Caco-2 (cell line): ENCODE data around the gene CCDC112. TPM values are rescaled to one million over a fixed set of nuclear protein-coding genes. Genes with fewer than 3 reads are reported as not detected.

Experiments
- BruUV-seq: library from RNA; stranded (reverse); fragments of 400-500 nt; replicated peaks from 2 replicates; lab custom pipeline; 2021; lab: Mats Ljungman, UMichigan
- CTCF ChIA-PET: fragments of 300-600 bp; sonication (Branson Sonifier 250); formaldehyde crosslinking; loops from one replicate; lab custom pipeline; 2022; ENCODE audit warnings: antibody characterized with exemption; lab: Charles Lee
- POLR2A ChIA-PET: fragments of 300-600 bp; sonication (Branson Sonifier 250); formaldehyde crosslinking; loops from one replicate; lab custom pipeline; 2022; ENCODE audit warnings: antibody characterized with exemption; lab: Charles Lee
- DNase-seq, 2 experiments: peaks; one replicate each; pipeline versions ENCODE4 v3.0.0 to v3.0.0-alpha.2; 2020 to 2022
- H3K27me3 ChIP-seq: replicated peaks from 2 replicates; pipeline ENCODE4 v1.6.0; 2011; ENCODE audit warnings: low read length; ENCODE audit not compliant: control insufficient read depth, insufficient read depth
- H3K36me3 ChIP-seq: 2 replicates; pipeline ENCODE4 v1.5.1; 2011; ENCODE audit warnings: low read length; ENCODE audit not compliant: control insufficient read depth, insufficient read depth
- H3K4me1 ChIP-seq: fragments of 250-450 bp; sonication (Bioruptor Pico); 2 replicates; pipeline ENCODE4 v1.5.1; 2020; ENCODE audit warnings: mild to moderate bottlenecking
- H3K4me3 ChIP-seq: 2 replicates; pipeline ENCODE4 v1.5.1; 2011; ENCODE audit warnings: low read depth, mild to moderate bottlenecking, control low read depth, low read length
- H3K9me3 ChIP-seq: fragments of 250-450 bp; sonication (Bioruptor Pico); 2 replicates; pipeline ENCODE4 v1.5.1; 2020; ENCODE audit warnings: mild to moderate bottlenecking, moderate library complexity
- H3K27ac Mint-ChIP-seq: one replicate; pipeline ENCODE4 v1.8.0; 2022; ENCODE audit warnings: mixed read lengths; ENCODE audit not compliant: unreplicated experiment
- H3K27me3 Mint-ChIP-seq: one replicate; pipeline ENCODE4 v1.8.0; 2022; ENCODE audit warnings: mixed read lengths; ENCODE audit not compliant: insufficient read depth, unreplicated experiment
- H3K36me3 Mint-ChIP-seq: one replicate; pipeline ENCODE4 v1.8.0; 2022; ENCODE audit warnings: mild to moderate bottlenecking, mixed read lengths; ENCODE audit not compliant: insufficient read depth, unreplicated experiment
- H3K4me1 Mint-ChIP-seq: one replicate; pipeline ENCODE4 v1.8.0; 2022; ENCODE audit warnings: low read depth, mixed read lengths; ENCODE audit not compliant: unreplicated experiment
- H3K4me3 Mint-ChIP-seq: one replicate; pipeline ENCODE4 v1.8.0; 2022; ENCODE audit warnings: mild to moderate bottlenecking, moderate library complexity, mixed read lengths; ENCODE audit not compliant: unreplicated experiment
- H3K9me3 Mint-ChIP-seq: one replicate; pipeline ENCODE4 v1.8.0; 2022; ENCODE audit warnings: mixed read lengths; ENCODE audit not compliant: unreplicated experiment
- CTCF ChIP-seq, 2 experiments: fragments of 200-600 bp in 1 of 2; IDR thresholded peaks; 1 replicate in 1 of 2; 2 replicates in 1 of 2; pipeline versions ENCODE4 v1.5.1 to v1.8.0; 2011 to 2022; ENCODE audit warnings: antibody characterized with exemption in 1 of 2, control low read depth in 1 of 2, inconsistent platforms in 1 of 2, low read depth in 1 of 2, low read length in 1 of 2, mild to moderate bottlenecking in 1 of 2, moderate library complexity in 1 of 2; ENCODE audit not compliant: insufficient read depth in 1 of 2, severe bottlenecking in 1 of 2, unreplicated experiment in 1 of 2
- intact Hi-C: fragments of 100-400 bp; cut with micrococcal nuclease; formaldehyde crosslinking; loops from one replicate; pipeline ENCODE4 v1.10.0; 2022; ENCODE audit not compliant: unreplicated experiment
- total RNA-seq: library from RNA; stranded (reverse); gene quantifications from 2 replicates; pipeline ENCODE4 v1.2.3, GENCODE V29; 2022

CCDC112 gene
- total RNA-seq, 1 experiment from 2014 or later = 2.9 TPM

- H3K36me3 Mint-ChIP-seq = no peaks in the 10 kb centered on the region
- Histone ChIP-seq H3K4me3 (no peak overlapping the region), H3K27me3 (no peaks in the 10 kb centered on the region), H3K4me1 (no peaks in the 10 kb centered on the region), H3K36me3 (no peaks in the 10 kb centered on the region), H3K9me3 (no peaks in the 10 kb centered on the region)
- H3K9me3 Mint-ChIP-seq = no peaks in the 10 kb centered on the region
- POLR2A ChIA-PET = no interaction called here
- CTCF ChIA-PET = no interaction called here
- no peak overlapping the region for H3K27ac Mint-ChIP-seq
- no peak overlapping the region for H3K4me3 Mint-ChIP-seq
- TF ChIP-seq CTCF (IDR thresholded peaks at IDR 0.05; ENCODE audit: insufficient read depth in 1 of 2, low read depth in 1 of 2, low read length in 1 of 2, severe bottlenecking in 1 of 2, unreplicated experiment in 1 of 2) = no peak
- no peaks in the 10 kb centered on the region for H3K4me1 Mint-ChIP-seq
- BruUV-seq = no TSS peak
- no peak for DNase-seq
- intact Hi-C loops = no loop called here
- peaks cover 6% of the 10 kb centered on the region for H3K27me3 Mint-ChIP-seq
These were observed 5.1 kb downstream of the CCDC112 start for GRCh38 chr5:115291397-115291796.

- no TSS peak for BruUV-seq
- intact Hi-C loops = no loop called here
- H3K9me3 Mint-ChIP-seq = no peaks in the 10 kb centered on the region
- H3K27me3 Mint-ChIP-seq = peaks cover 13% of the 10 kb centered on the region
- no peaks in the 10 kb centered on the region for H3K9me3 ChIP-seq
- H3K36me3 Mint-ChIP-seq = no peaks in the 10 kb centered on the region
- no peaks in the 10 kb centered on the region for H3K4me1 ChIP-seq
- POLR2A ChIA-PET = no interaction called here
- no peaks in the 10 kb centered on the region for H3K27me3 ChIP-seq
- no peak for TF ChIP-seq CTCF (IDR thresholded peaks at IDR 0.05; ENCODE audit: insufficient read depth in 1 of 2, low read depth in 1 of 2, low read length in 1 of 2, severe bottlenecking in 1 of 2, unreplicated experiment in 1 of 2)
- no peak overlapping the region for H3K27ac Mint-ChIP-seq
- DNase-seq = no peak
- H3K36me3 ChIP-seq = no peaks in the 10 kb centered on the region
- peaks cover 7% of the 10 kb centered on the region for H3K4me1 Mint-ChIP-seq
- H3K4me3 ChIP-seq = no peak overlapping the region
- H3K4me3 Mint-ChIP-seq = no peak overlapping the region
- CTCF ChIA-PET = no interaction called here
These were observed 7.3 kb downstream of the CCDC112 start for GRCh38 chr5:115289104-115289503.

- Histone ChIP-seq H3K9me3 (no peaks in the 10 kb centered on the region), H3K4me1 (no peaks in the 10 kb centered on the region), H3K4me3 (no peak overlapping the region), H3K27me3 (no peaks in the 10 kb centered on the region), H3K36me3 (no peaks in the 10 kb centered on the region)
- peaks cover 7% of the 10 kb centered on the region for H3K4me1 Mint-ChIP-seq
- H3K27ac Mint-ChIP-seq = no peak overlapping the region
- DNase-seq = no peak
- BruUV-seq = no TSS peak
- H3K4me3 Mint-ChIP-seq = no peak overlapping the region
- H3K27me3 Mint-ChIP-seq = peaks cover 7% of the 10 kb centered on the region
- H3K9me3 Mint-ChIP-seq = no peaks in the 10 kb centered on the region
- no peaks in the 10 kb centered on the region for H3K36me3 Mint-ChIP-seq
- intact Hi-C loops = no loop called here
- ChIA-PET CTCF (no interaction called here), POLR2A (no interaction called here)
- TF ChIP-seq CTCF (IDR thresholded peaks at IDR 0.05; ENCODE audit: insufficient read depth in 1 of 2, low read depth in 1 of 2, low read length in 1 of 2, severe bottlenecking in 1 of 2, unreplicated experiment in 1 of 2) = no peak
These were observed 12.4 kb downstream of the CCDC112 start for GRCh38 chr5:115284021-115284420.
